ENCODE data around the gene TMEM183A.

The TMEM183A gene

DNA sequence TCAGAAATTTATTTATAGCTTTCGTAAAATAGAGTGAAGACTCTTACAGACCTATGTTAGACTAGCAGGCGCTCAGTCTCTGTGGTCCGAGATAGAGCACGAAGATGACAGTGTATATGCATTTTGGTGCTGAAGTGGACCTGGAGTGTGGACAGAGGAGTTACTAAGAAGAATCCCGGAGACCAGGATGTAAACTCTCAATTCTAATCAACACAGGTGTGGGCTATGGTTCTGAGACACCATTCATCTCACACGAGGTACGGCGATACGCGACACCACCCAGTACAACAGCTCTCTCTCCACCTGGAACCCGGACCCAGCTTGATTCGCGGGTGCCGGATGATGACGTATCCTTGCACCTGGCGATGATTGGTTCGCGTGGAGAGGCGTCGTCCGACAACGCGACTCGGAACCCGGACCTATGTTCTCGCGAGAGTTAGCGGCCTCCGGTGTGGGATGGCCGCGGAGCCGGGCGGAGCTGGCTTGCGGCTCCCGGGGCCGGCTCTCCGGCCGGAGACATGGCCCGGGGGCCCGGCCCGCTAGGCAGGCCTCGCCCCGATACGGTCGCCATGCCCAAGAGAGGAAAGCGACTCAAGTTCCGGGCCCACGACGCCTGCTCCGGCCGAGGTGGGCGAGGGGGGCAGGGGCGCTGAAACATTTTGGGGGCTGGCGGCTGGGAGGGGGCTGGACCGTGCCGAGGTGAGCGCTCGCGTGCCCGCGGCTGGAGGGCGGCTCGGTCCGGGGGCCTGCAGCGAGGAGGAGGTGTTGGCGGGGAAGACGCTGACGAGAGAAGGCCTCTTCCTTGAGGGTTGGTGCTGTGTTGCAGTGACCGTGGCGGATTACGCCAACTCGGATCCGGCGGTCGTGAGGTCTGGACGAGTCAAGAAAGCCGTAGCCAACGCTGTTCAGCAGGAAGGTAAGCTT, at the start of gene TMEM183A:
TSS of gene TMEM183A (plus strand) at position 427 of the 924 bp plus-strand sequence. CDS start at position 519, 92 bp downstream.
- peak; percentile 84 to 94 for DNase-seq (ENCODE audit: low spot score in 2 of 2)
- Mint-ChIP-seq H3K4me1 (peaks cover 34% of the 10 kb centered on the region), H3K4me3 (peak within 1 kb of the TSS; percentile 82), H3K27ac (peak within 1 kb of the TSS; percentile 92), H3K9me3 (no peaks in the 10 kb centered on the region), H3K36me3 (peaks cover 60% of the 10 kb centered on the region)
- peak; percentile 95 for ATAC-seq

DNA sequence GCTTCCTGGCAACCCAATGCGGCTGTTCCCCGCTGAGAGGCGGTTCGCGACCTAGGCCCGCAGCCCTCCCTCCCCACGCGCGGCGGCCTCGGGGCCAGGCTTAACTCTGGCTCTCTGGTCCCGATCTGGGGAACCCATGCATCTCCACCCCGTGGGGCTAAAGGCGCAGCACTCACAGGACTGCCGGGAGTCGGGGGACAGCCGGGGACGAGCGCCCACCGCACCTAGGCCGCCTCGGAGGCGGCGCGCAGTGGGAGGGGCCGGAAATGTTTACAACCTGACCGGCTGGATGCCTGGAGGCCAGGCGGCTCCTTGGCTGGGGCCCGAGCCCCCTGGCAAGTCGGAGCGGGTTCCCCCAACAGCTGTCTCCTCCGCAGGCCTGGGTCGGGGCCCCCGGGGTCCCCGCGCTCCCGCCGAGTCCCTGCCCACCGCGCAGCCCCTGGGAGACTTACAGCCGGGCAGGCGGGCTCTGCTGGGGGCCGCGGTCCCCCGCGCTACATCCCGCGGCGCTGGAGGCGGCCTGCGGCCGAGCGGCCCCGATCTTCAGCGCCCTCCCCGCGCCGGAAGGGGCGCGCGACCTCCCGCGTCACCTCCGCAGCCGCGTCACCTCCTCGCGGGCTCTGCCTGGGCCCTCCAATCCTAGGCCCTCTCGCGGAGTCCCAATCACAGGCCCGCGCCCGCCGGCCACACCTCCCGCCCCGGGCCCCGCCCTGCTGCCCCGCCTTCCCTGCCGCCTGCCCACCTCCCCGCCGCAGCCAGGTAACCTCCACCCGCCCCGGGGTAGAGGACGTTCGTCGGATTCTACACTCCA, 49.2 kb upstream of the TMEM183A start, which contains the start of gene ADIPOR1:
TSS of gene ADIPOR1 (minus strand) at position 580 of the 811 bp plus-strand sequence. CDS start 7,242 bp downstream, outside the sequence.
- DNase-seq (ENCODE audit: low spot score in 2 of 2) (peak; percentile 84 to 91), ATAC-seq (peak; percentile 99)
- peak within 1 kb of the TSS; percentile 88 for H3K27ac Mint-ChIP-seq
- no peaks in the 10 kb centered on the region for H3K9me3 Mint-ChIP-seq
- peaks cover 33% of the 10 kb centered on the region for H3K4me1 Mint-ChIP-seq
- peak within 1 kb of the TSS; percentile 82 for H3K4me3 Mint-ChIP-seq
- H3K36me3 Mint-ChIP-seq = peaks cover 6% of the 10 kb centered on the region

DNA sequence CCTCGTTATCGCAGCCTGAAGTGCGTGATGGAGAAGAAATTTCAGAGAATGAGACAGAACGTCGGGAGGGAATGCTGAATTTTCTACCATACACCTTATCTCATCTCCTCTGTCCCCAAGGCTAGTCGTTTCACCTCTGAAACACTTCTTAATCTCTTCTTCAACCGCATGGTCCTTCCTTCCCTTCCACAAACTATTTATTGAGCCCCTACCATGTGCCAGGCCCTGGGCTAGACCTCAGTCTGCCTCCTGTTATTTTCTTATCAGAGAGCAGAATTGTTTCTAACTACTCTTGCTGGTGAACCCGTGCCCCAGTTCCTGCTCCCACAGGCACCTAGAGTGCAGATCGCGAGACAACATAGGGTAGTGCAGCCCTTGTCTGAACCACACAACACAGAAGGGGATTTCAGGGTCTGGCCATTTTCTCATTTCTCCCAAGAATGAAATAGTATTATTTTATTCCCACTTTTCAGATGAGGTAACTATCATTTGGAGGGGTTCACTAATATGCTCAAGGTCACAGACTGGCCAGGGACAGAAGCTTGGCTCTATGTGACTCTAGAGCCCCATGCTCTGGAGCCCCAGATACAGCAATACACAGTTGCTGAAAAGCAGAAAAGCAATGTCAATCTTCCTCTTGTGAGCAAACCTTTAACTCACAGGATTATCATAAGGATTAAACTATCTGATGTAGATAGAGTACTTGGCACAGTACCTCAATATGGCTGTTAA, 48.5 kb upstream of the TMEM183A start:
- peak overlapping the region; percentile 88 for H3K27ac Mint-ChIP-seq
- ATAC-seq (no peak), DNase-seq (ENCODE audit: low spot score in 2 of 2) (no peak)
- H3K4me1 Mint-ChIP-seq = peaks cover 26% of the 10 kb centered on the region
- peak overlapping the region; percentile 82 for H3K4me3 Mint-ChIP-seq
- H3K36me3 Mint-ChIP-seq = peaks cover 6% of the 10 kb centered on the region
- no peaks in the 10 kb centered on the region for H3K9me3 Mint-ChIP-seq

DNA sequence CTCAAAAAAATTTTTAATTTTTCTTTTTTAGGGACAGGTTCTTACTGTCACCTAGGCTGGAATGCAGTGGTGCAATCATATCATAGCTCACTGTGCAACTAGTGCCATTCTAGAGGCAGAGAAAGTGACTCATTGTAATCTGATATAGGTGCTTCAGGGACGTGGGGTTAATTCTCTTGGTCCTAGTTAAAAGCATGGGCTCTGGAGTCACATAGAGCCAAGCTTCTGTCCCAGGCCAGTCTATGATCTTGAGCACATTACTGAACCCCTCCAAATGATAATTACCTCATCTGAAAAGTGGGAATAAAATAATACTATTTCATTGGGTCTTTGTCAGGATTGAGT, 47.9 kb upstream of the TMEM183A start:
- no peak overlapping the region for H3K27ac Mint-ChIP-seq
- ATAC-seq (no peak), DNase-seq (ENCODE audit: low spot score in 2 of 2) (no peak)
- H3K4me3 Mint-ChIP-seq = peak overlapping the region; percentile 82
- H3K9me3 Mint-ChIP-seq = no peaks in the 10 kb centered on the region
- peaks cover 21% of the 10 kb centered on the region for H3K4me1 Mint-ChIP-seq
- H3K36me3 Mint-ChIP-seq = peaks cover 7% of the 10 kb centered on the region

GRCh38 chr1:202961220-202961880, 45.8 kb upstream of the TMEM183A start:
- peaks cover 23% of the 10 kb centered on the region for H3K4me1 Mint-ChIP-seq
- ATAC-seq (no peak), DNase-seq (ENCODE audit: low spot score in 2 of 2) (no peak)
- H3K4me3 Mint-ChIP-seq = no peak overlapping the region
- no peaks in the 10 kb centered on the region for H3K9me3 Mint-ChIP-seq
- no peak overlapping the region for H3K27ac Mint-ChIP-seq
- H3K36me3 Mint-ChIP-seq = peaks cover 19% of the 10 kb centered on the region

DNA sequence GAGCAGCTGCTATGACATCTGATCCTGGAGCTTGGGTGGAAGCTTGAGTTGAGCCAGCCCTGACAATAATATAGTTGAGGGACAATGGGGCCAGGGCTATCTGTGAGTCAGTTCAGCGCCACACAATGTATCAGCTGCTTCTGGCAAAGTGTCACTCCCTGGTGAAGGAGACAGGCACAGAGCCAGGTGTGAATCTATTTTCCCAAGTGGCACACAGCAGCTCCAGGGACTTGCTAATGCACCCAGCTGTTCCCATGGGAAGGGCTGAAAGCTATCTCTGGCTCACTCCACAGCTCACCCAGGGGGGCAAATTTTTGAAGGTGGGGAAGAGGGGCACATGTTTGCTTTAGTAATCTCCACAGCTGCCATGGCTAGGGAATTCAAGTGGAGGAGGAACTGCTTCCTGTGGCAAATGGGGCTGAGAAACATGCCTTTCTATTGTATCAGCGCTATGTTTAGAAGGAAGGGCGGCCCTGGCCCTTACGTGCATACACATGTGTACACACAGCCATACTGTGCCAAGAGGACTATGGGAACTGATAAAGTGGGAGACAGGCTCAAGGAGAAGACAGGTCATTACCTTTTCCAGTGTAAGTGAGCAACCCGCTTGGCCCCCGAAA, 42.3 kb upstream of the TMEM183A start:
- no peak for DNase-seq (ENCODE audit: low spot score in 2 of 2)
- H3K4me3 Mint-ChIP-seq = no peak overlapping the region
- H3K9me3 Mint-ChIP-seq = no peaks in the 10 kb centered on the region
- H3K4me1 Mint-ChIP-seq = peaks cover 23% of the 10 kb centered on the region
- no peak for ATAC-seq
- H3K36me3 Mint-ChIP-seq = peaks cover 19% of the 10 kb centered on the region
- peak overlapping the region; percentile 45 for H3K27ac Mint-ChIP-seq

- Mint-ChIP-seq H3K9me3 (no peaks in the 10 kb centered on the region), H3K4me3 (peak overlapping the region; percentile 79), H3K36me3 (peaks cover 19% of the 10 kb centered on the region), H3K4me1 (peaks cover 23% of the 10 kb centered on the region), H3K27ac (peak overlapping the region; percentile 45)
- ATAC-seq (no peak), DNase-seq (ENCODE audit: low spot score in 2 of 2) (no peak)
Observed at GRCh38 chr1:202965422-202965821, 41.8 kb upstream of the TMEM183A start.

GRCh38 chr1:202966006-202966898, 40.9 kb upstream of the TMEM183A start:
- DNase-seq (ENCODE audit: low spot score in 2 of 2) = no peak
- Mint-ChIP-seq H3K4me1 (peaks cover 23% of the 10 kb centered on the region), H3K9me3 (no peaks in the 10 kb centered on the region), H3K27ac (peak overlapping the region; percentile 45), H3K36me3 (peaks cover 19% of the 10 kb centered on the region), H3K4me3 (peak overlapping the region; percentile 79)
- no peak for ATAC-seq

- Mint-ChIP-seq H3K4me3 (peak overlapping the region; percentile 79), H3K9me3 (no peaks in the 10 kb centered on the region), H3K27ac (peak overlapping the region; percentile 71), H3K4me1 (peaks cover 23% of the 10 kb centered on the region), H3K36me3 (peaks cover 15% of the 10 kb centered on the region)
- no peak for DNase-seq (ENCODE audit: low spot score in 2 of 2)
- ATAC-seq = peak; percentile 29
Observed at GRCh38 chr1:202967684-202968281, 39.4 kb upstream of the TMEM183A start.

GRCh38 chr1:202968351-202968750, 38.8 kb upstream of the TMEM183A start:
- ATAC-seq (no peak), DNase-seq (ENCODE audit: low spot score in 2 of 2) (no peak)
- Mint-ChIP-seq H3K4me1 (peaks cover 23% of the 10 kb centered on the region), H3K27ac (no peak overlapping the region), H3K36me3 (peaks cover 13% of the 10 kb centered on the region), H3K4me3 (peak overlapping the region; percentile 79), H3K9me3 (no peaks in the 10 kb centered on the region)

GRCh38 chr1:202968895-202969295, 38.3 kb upstream of the TMEM183A start:
- Mint-ChIP-seq H3K36me3 (peaks cover 13% of the 10 kb centered on the region), H3K4me3 (no peak overlapping the region), H3K9me3 (no peaks in the 10 kb centered on the region), H3K27ac (no peak overlapping the region), H3K4me1 (peaks cover 23% of the 10 kb centered on the region)
- DNase-seq (ENCODE audit: low spot score in 2 of 2) = no peak
- ATAC-seq = peak; percentile 57

DNA sequence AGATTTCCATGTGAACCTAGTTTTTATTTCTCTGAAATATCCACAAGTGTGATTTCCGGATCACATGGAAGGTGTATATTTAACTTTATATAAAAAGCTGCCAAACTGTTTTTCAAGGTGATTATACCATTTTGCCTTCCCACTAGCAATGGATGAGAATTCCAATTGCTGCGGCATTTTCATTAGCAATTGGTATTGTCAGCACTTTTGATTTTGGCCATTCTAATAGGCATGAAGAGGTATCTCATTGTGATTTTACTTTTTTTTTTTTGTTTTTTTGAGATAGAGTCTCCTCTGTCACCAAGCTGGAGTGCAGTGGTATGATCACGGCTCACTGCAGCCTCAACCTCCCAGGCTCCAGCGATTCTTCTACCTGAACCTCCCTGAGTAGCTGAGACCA, 35.1 kb upstream of the TMEM183A start:
- DNase-seq (ENCODE audit: low spot score in 2 of 2) = no peak
- H3K27ac Mint-ChIP-seq = no peak overlapping the region
- H3K9me3 Mint-ChIP-seq = no peaks in the 10 kb centered on the region
- no peak overlapping the region for H3K4me3 Mint-ChIP-seq
- H3K36me3 Mint-ChIP-seq = no peaks in the 10 kb centered on the region
- peaks cover 13% of the 10 kb centered on the region for H3K4me1 Mint-ChIP-seq
- no peak for ATAC-seq

GRCh38 chr1:202974856-202975255, 32.3 kb upstream of the TMEM183A start:
- H3K9me3 Mint-ChIP-seq = no peaks in the 10 kb centered on the region
- no peak overlapping the region for H3K27ac Mint-ChIP-seq
- no peak overlapping the region for H3K4me3 Mint-ChIP-seq
- no peaks in the 10 kb centered on the region for H3K36me3 Mint-ChIP-seq
- no peak for ATAC-seq
- DNase-seq (ENCODE audit: low spot score in 2 of 2) = no peak
- no peaks in the 10 kb centered on the region for H3K4me1 Mint-ChIP-seq
